Colonic mucosa (tissue), 4 donors: Measurements from ENCODE around the gene DEDD. TPM values are rescaled to one million over a fixed set of nuclear protein-coding genes. Genes with fewer than 3 reads are reported as not detected.
A peak's percentile ranks its signal among the peaks of the same experiment; 100 is the strongest.

Experiments used
- DNase-seq: peaks from one replicate; pipeline ENCODE4 v3.0.0-alpha.2; 2020
- H3K27ac ChIP-seq: fragments of 200-600 bp; one replicate; pipeline ENCODE4 v1.8.0; 2021
- H3K27me3 ChIP-seq: fragments of 200-600 bp; one replicate; pipeline ENCODE4 v1.8.0; 2021
- H3K36me3 ChIP-seq: fragments of 200-600 bp; one replicate; pipeline ENCODE4 v1.8.0; 2021
- H3K4me1 ChIP-seq: fragments of 200-600 bp; one replicate; pipeline ENCODE4 v1.8.0; 2021; ENCODE audit warnings: mild to moderate bottlenecking
- H3K4me3 ChIP-seq: fragments of 200-600 bp; one replicate; pipeline ENCODE4 v1.8.0; 2021
- H3K9ac ChIP-seq, 2 donors: one replicate each; pipeline ENCODE4 v1.7.0; 2013; ENCODE audit warnings: control low read depth in 2 of 2, low read depth in 2 of 2, low read length in 2 of 2
- H3K9me3 ChIP-seq: fragments of 200-600 bp; one replicate; pipeline ENCODE4 v1.8.0; 2021
- intact Hi-C: fragments of 100-400 bp; cut with DNase I; formaldehyde crosslinking; loops from one replicate; pipeline ENCODE4 v1.14.1; 2022
- total RNA-seq, 2 donors: library from RNA; stranded (reverse); fragmentation: NEBNext Ultra II Directional in 1 of 2; extraction: Animal tissue kit (Norgen Biotek cat#: 25700) in 1 of 2; gene quantifications; one replicate each; pipeline ENCODE4 v1.2.1, GENCODE V29; 2021
- TF ChIP-seq, protein P1 (sequence below): fragments of 200-600 bp; IDR thresholded peaks from one replicate; pipeline ENCODE4 v1.8.0; 2022; ENCODE audit warnings: antibody characterized with exemption, mild to moderate bottlenecking
- donor health status: healthy.
- donor health status: DM: no; HTN: no; CAD: no.
- donor health status: DM: no; HTN: no; CAD: no.

DEDD gene
- total RNA-seq, 2 donors from 2014 or later: 33.8 to 34.3 TPM

- no peak overlapping the region for H3K27ac ChIP-seq
- intact Hi-C loops: no loop called here
- no peaks in the 10 kb centered on the region for H3K9me3 ChIP-seq
- no peaks in the 10 kb centered on the region for H3K27me3 ChIP-seq
- H3K36me3 ChIP-seq: no peaks in the 10 kb centered on the region
- no peak for DNase-seq
- no peak overlapping the region for H3K9ac ChIP-seq
- no peaks in the 10 kb centered on the region for H3K4me1 ChIP-seq
- no peak overlapping the region for H3K4me3 ChIP-seq
- TF ChIP-seq, protein P1, sequence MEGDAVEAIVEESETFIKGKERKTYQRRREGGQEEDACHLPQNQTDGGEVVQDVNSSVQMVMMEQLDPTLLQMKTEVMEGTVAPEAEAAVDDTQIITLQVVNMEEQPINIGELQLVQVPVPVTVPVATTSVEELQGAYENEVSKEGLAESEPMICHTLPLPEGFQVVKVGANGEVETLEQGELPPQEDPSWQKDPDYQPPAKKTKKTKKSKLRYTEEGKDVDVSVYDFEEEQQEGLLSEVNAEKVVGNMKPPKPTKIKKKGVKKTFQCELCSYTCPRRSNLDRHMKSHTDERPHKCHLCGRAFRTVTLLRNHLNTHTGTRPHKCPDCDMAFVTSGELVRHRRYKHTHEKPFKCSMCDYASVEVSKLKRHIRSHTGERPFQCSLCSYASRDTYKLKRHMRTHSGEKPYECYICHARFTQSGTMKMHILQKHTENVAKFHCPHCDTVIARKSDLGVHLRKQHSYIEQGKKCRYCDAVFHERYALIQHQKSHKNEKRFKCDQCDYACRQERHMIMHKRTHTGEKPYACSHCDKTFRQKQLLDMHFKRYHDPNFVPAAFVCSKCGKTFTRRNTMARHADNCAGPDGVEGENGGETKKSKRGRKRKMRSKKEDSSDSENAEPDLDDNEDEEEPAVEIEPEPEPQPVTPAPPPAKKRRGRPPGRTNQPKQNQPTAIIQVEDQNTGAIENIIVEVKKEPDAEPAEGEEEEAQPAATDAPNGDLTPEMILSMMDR: no peak
Measured at GRCh38 chr1:161106431-161106830, 26.0 kb downstream of the DEDD start.

- Histone ChIP-seq H3K36me3 (no peaks in the 10 kb centered on the region), H3K4me1 (peaks cover 3% of the 10 kb centered on the region), H3K27me3 (no peaks in the 10 kb centered on the region), H3K9me3 (no peaks in the 10 kb centered on the region), H3K27ac (no peak overlapping the region), H3K9ac (no peak overlapping the region), H3K4me3 (no peak overlapping the region)
- TF ChIP-seq, protein P1: no peak
- no peak for DNase-seq
- intact Hi-C loops: no loop called here
Measured at GRCh38 chr1:161100556-161100955, 31.9 kb downstream of the DEDD start.

- Histone ChIP-seq H3K9me3 (no peaks in the 10 kb centered on the region), H3K4me3 (peak overlapping the region; percentile 61), H3K27me3 (no peaks in the 10 kb centered on the region), H3K9ac (peak overlapping the region in 1 of 2 donors; percentile 56), H3K4me1 (peaks cover 3% of the 10 kb centered on the region), H3K27ac (no peak overlapping the region), H3K36me3 (no peaks in the 10 kb centered on the region)
- no peak for DNase-seq
- intact Hi-C loops: loop anchor here (5.0 kb wide), 1 partner anchor 102 kb away; no protein-coding TSS in a partner anchor
- TF ChIP-seq, protein P1: no peak
Measured at GRCh38 chr1:161099090-161099802, 33.2 kb downstream of the DEDD start.

DNA sequence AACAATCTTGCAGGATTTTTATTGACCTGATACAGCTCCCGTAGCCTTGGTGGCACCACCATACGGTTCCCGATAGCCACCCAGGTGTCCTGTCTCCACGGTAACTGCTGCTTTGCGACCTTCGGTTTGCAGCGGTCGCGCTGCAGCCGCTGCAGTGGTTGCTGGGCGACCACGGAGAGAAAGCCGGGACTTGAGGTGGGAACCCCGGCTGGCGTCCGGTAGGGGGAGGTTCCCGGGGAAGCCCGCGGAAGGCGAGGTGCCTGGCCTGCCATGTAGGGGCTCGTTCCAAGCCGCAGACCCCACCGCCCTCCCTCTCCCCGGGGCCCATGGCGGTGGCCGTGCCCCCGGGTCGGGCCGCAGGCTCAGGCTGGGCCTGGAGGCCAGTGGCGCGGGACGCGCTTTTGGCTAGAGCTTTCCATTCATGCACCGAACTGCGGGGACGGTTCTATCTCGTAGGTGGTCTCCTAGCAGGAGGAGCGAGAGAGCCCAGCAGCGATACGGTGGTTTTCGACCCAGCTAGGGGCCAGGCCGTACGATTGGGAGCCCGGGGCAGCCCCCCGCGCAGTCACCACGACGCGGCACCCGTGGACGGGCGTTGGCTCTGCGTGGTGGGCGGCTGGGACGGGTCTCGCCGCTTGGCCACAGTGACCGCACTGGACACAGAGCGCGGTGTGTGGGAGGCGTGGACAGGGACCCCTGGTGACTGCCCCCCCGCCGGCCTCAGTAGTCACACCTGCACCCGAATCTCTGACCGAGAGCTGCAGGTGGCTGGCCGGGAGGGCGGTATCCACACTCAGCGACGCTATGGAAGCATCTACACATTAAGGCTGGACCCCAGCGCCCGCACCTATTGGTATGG is 34.0 kb downstream of the DEDD start, which contains the start of gene KLHDC9:
KLHDC9 (plus strand) TSS at position 152 of the 859 bp plus-strand sequence; CDS start at position 327, 175 bp downstream.
- Histone ChIP-seq H3K4me1 (peaks cover 3% of the 10 kb centered on the region), H3K27ac (peak within 1 kb of the TSS; percentile 69), H3K9me3 (no peaks in the 10 kb centered on the region), H3K36me3 (no peaks in the 10 kb centered on the region), H3K4me3 (peak within 1 kb of the TSS; percentile 61), H3K9ac (peak within 1 kb of the TSS; percentile 56 to 80), H3K27me3 (no peaks in the 10 kb centered on the region)
- intact Hi-C loops: loop anchor here (5.0 kb wide), 1 partner anchor 101 kb away; no protein-coding TSS in a partner anchor
- DNase-seq: peak; percentile 90
- TF ChIP-seq, protein P1: no peak

- Histone ChIP-seq H3K4me3 (no peak overlapping the region), H3K27ac (no peak overlapping the region), H3K4me1 (peaks cover 3% of the 10 kb centered on the region), H3K9me3 (no peaks in the 10 kb centered on the region), H3K27me3 (no peaks in the 10 kb centered on the region), H3K36me3 (no peaks in the 10 kb centered on the region), H3K9ac (no peak overlapping the region)
- no peak for DNase-seq
- intact Hi-C loops: loop anchor here (5.0 kb wide), 1 partner anchor 99 kb away; no protein-coding TSS in a partner anchor
- TF ChIP-seq, protein P1: no peak
Measured at GRCh38 chr1:161096530-161096929, 35.9 kb downstream of the DEDD start.
